ENCODE results near the gene NOL11.

Gene NOL11

GRCh38 chr17:67730731-67731130 is 13.0 kb downstream of the NOL11 start:
- TF ChIP-seq CTCF (IDR thresholded peaks at IDR 0.05; ENCODE audit: low read depth, low read length) = no peak
- DNase-seq (ENCODE audit: low read depth, low spot score) = no peak
- no peak overlapping the region for H3K4me3 ChIP-seq (ENCODE audit: low read depth, low read length)
- in situ Hi-C loops (cut with HindIII; ENCODE audit: low sequenced_read_pairs) = no loop called here

GRCh38 chr17:67733449-67733848 is 15.7 kb downstream of the NOL11 start:
- TF ChIP-seq CTCF (IDR thresholded peaks at IDR 0.05; ENCODE audit: low read depth, low read length) = no peak

GRCh38 chr17:67737145-67737544 is 19.4 kb downstream of the NOL11 start:
- DNase-seq (ENCODE audit: low read depth, low spot score) = no peak
- in situ Hi-C loops (cut with HindIII; ENCODE audit: low sequenced_read_pairs) = no loop called here
- no peak overlapping the region for H3K4me3 ChIP-seq (ENCODE audit: low read depth, low read length)
- no peak for TF ChIP-seq CTCF (IDR thresholded peaks at IDR 0.05; ENCODE audit: low read depth, low read length)

More at GRCh38 chr17:67733449-67733848, 15.7 kb downstream of the NOL11 start:
- in situ Hi-C loops (cut with HindIII; ENCODE audit: low sequenced_read_pairs) = no loop called here
- DNase-seq (ENCODE audit: low read depth, low spot score) = no peak
- H3K4me3 ChIP-seq (ENCODE audit: low read depth, low read length) = no peak overlapping the region

GRCh38 chr17:67742025-67742424 is 24.3 kb downstream of the NOL11 start:
- DNase-seq (ENCODE audit: low read depth, low spot score) = no peak
- in situ Hi-C loops (cut with HindIII; ENCODE audit: low sequenced_read_pairs) = no loop called here
- no peak for TF ChIP-seq CTCF (IDR thresholded peaks at IDR 0.05; ENCODE audit: low read depth, low read length)
- no peak overlapping the region for H3K4me3 ChIP-seq (ENCODE audit: low read depth, low read length)

- no peak for TF ChIP-seq CTCF (IDR thresholded peaks at IDR 0.05; ENCODE audit: low read depth, low read length)
- in situ Hi-C loops (cut with HindIII; ENCODE audit: low sequenced_read_pairs) = no loop called here
- H3K4me3 ChIP-seq (ENCODE audit: low read depth, low read length) = no peak overlapping the region
- DNase-seq (ENCODE audit: low read depth, low spot score) = no peak
Observed at GRCh38 chr17:67746704-67747571, 29.2 kb downstream of the NOL11 start.

GRCh38 chr17:67747681-67748235 is 30.0 kb downstream of the NOL11 start:
- TF ChIP-seq CTCF (IDR thresholded peaks at IDR 0.05; ENCODE audit: low read depth, low read length) = no peak
- H3K4me3 ChIP-seq (ENCODE audit: low read depth, low read length) = no peak overlapping the region
- in situ Hi-C loops (cut with HindIII; ENCODE audit: low sequenced_read_pairs) = no loop called here
- DNase-seq (ENCODE audit: low read depth, low spot score) = no peak

All from astrocyte of the spinal cord (primary cell).